Measurements from ENCODE around the gene ATXN2.
A peak's percentile ranks its signal among the peaks of the same experiment; 100 is the strongest.
"Not testable (repeated sequence)": the region's sequence is repeated elsewhere in the genome, so short reads cannot be mapped to it uniquely, and the experiment has no call there.

The ATXN2 gene

GRCh38 chr12:111626230-111626629 is 27.1 kb upstream of the ATXN2 start:
- H3K36me3 ChIP-seq (ENCODE audit: control insufficient read depth in 5 of 5, insufficient read depth in 5 of 5, low read length in 5 of 5): no peaks in the 10 kb centered on the region
- no peak overlapping the region for H3K9ac ChIP-seq (ENCODE audit: low read length in 5 of 5)
- no peaks in the 10 kb centered on the region for H3K4me1 ChIP-seq (ENCODE audit: control insufficient read depth in 5 of 5, insufficient read depth in 5 of 5, low read length in 5 of 5)

DNA sequence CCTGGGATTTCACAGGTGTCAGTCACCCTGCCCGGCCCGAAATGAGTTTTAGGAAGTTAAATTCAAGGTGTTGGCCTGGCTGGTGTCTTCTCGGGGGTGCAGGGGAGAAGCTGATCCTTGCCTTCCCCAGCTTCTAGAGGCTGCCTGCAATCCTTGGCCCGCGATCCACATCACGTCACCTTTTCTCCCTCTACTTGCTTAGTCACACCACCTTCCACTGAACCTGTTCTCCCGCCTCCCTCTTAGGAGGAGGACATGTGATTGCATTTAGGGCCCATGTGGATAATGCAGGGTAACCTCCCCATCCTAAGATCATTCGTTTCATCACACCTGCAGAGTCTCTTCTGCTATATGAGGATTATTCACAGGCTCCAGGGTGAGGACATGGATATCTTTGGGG is 25.4 kb upstream of the ATXN2 start:
- Histone ChIP-seq H3K27ac (ENCODE audit: low read depth, low read length) (no peak overlapping the region), H3K36me3 (ENCODE audit: control insufficient read depth in 5 of 5, insufficient read depth in 5 of 5, low read length in 5 of 5) (no peaks in the 10 kb centered on the region), H3K4me3 (ENCODE audit: low read depth in 1 of 5, low read length in 5 of 5) (no peak overlapping the region), H3K4me1 (ENCODE audit: control insufficient read depth in 5 of 5, insufficient read depth in 5 of 5, low read length in 5 of 5) (no peaks in the 10 kb centered on the region), H3K9ac (ENCODE audit: low read length in 5 of 5) (no peak overlapping the region), H3K9me3 (ENCODE audit: control insufficient read depth in 5 of 5, low read length in 5 of 5) (no peaks in the 10 kb centered on the region), H3K27me3 (ENCODE audit: control insufficient read depth in 5 of 5, insufficient read depth in 4 of 5, low read length in 5 of 5) (no peaks in the 10 kb centered on the region)

More at GRCh38 chr12:111626230-111626629, 27.1 kb upstream of the ATXN2 start:
- no peaks in the 10 kb centered on the region for H3K27me3 ChIP-seq (ENCODE audit: control insufficient read depth in 5 of 5, insufficient read depth in 4 of 5, low read length in 5 of 5)
- no peak overlapping the region for H3K27ac ChIP-seq (ENCODE audit: low read depth, low read length)
- H3K9me3 ChIP-seq (ENCODE audit: control insufficient read depth in 5 of 5, low read length in 5 of 5): no peaks in the 10 kb centered on the region
- H3K4me3 ChIP-seq (ENCODE audit: low read depth in 1 of 5, low read length in 5 of 5): no peak overlapping the region

DNA sequence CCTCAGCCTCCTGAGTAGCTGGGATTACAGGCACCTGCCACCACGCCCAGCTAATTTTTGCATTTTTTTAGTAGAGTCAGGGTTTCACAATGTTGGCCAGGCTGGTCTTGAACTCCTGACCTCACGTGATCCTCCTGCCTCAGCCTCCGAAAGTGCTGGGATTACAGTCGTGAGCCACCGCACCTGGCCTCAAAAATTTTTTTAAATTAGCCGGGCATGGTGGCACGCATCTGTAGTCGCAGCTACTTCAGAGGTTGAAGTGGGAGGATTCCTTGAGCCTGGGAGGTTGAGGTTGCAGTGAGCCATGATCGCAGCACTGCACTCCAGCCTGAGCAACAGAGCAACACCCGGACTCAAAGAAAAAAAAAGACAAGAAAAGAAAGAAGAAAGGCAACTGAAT is 18.7 kb upstream of the ATXN2 start:
- not testable (repeated sequence) for H3K27ac ChIP-seq (ENCODE audit: low read depth, low read length); H3K9ac ChIP-seq (ENCODE audit: low read length in 5 of 5); H3K4me3 ChIP-seq (ENCODE audit: low read depth in 1 of 5, low read length in 5 of 5); H3K4me1 ChIP-seq (ENCODE audit: control insufficient read depth in 5 of 5, insufficient read depth in 5 of 5, low read length in 5 of 5); H3K27me3 ChIP-seq (ENCODE audit: control insufficient read depth in 5 of 5, insufficient read depth in 4 of 5, low read length in 5 of 5); H3K36me3 ChIP-seq (ENCODE audit: control insufficient read depth in 5 of 5, insufficient read depth in 5 of 5, low read length in 5 of 5); H3K9me3 ChIP-seq (ENCODE audit: control insufficient read depth in 5 of 5, low read length in 5 of 5)

GRCh38 chr12:111616177-111616623 is 17.1 kb upstream of the ATXN2 start:
- H3K9me3 ChIP-seq (ENCODE audit: control insufficient read depth in 5 of 5, low read length in 5 of 5): no peaks in the 10 kb centered on the region
- no peaks in the 10 kb centered on the region for H3K27me3 ChIP-seq (ENCODE audit: control insufficient read depth in 5 of 5, insufficient read depth in 4 of 5, low read length in 5 of 5)
- peaks cover 0 to 8% (median 0%) of the 10 kb centered on the region in 5 donors for H3K4me1 ChIP-seq (ENCODE audit: control insufficient read depth in 5 of 5, insufficient read depth in 5 of 5, low read length in 5 of 5)
- H3K36me3 ChIP-seq (ENCODE audit: control insufficient read depth in 5 of 5, insufficient read depth in 5 of 5, low read length in 5 of 5): no peaks in the 10 kb centered on the region
- H3K9ac ChIP-seq (ENCODE audit: low read length in 5 of 5): peak overlapping the region in 1 of 5 donors; percentile 45
- no peak overlapping the region for H3K4me3 ChIP-seq (ENCODE audit: low read depth in 1 of 5, low read length in 5 of 5)
- H3K27ac ChIP-seq (ENCODE audit: low read depth, low read length): no peak overlapping the region

GRCh38 chr12:111607239-111607638 is 8.1 kb upstream of the ATXN2 start:
- H3K27ac ChIP-seq (ENCODE audit: low read depth, low read length): no peak overlapping the region
- no peaks in the 10 kb centered on the region for H3K36me3 ChIP-seq (ENCODE audit: control insufficient read depth in 5 of 5, insufficient read depth in 5 of 5, low read length in 5 of 5)
- H3K4me1 ChIP-seq (ENCODE audit: control insufficient read depth in 5 of 5, insufficient read depth in 5 of 5, low read length in 5 of 5): peaks cover 0 to 3% (median 0%) of the 10 kb centered on the region in 5 donors
- H3K4me3 ChIP-seq (ENCODE audit: low read depth in 1 of 5, low read length in 5 of 5): no peak overlapping the region
- H3K9me3 ChIP-seq (ENCODE audit: control insufficient read depth in 5 of 5, low read length in 5 of 5): no peaks in the 10 kb centered on the region
- no peaks in the 10 kb centered on the region for H3K27me3 ChIP-seq (ENCODE audit: control insufficient read depth in 5 of 5, insufficient read depth in 4 of 5, low read length in 5 of 5)
- H3K9ac ChIP-seq (ENCODE audit: low read length in 5 of 5): no peak overlapping the region

DNA sequence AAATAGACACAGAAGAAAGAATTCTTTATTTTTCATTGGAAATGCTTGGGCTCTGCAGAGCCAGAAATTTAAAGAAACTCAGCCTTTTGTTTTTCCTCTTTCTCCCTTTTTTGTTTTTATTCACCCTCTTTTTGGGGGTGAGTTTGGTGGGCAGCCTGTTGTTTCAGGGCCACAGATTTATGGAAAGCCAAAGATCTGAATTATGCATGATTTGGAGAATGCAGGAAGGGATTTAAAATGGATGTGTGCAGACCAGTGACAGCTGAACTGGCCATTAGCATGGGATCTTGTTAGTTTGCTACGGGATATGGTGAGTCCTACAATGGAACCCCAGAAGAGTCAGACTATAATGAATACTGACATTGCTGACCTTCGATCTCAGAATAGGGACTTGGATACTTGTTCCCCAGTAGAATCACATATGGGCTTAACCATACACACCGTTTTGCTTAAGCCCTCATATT is 7.7 kb upstream of the ATXN2 start:
- H3K27ac ChIP-seq (ENCODE audit: low read depth, low read length): no peak overlapping the region
- peaks cover 0 to 2% (median 0%) of the 10 kb centered on the region in 5 donors for H3K4me1 ChIP-seq (ENCODE audit: control insufficient read depth in 5 of 5, insufficient read depth in 5 of 5, low read length in 5 of 5)
- no peak overlapping the region for H3K9ac ChIP-seq (ENCODE audit: low read length in 5 of 5)
- no peaks in the 10 kb centered on the region for H3K36me3 ChIP-seq (ENCODE audit: control insufficient read depth in 5 of 5, insufficient read depth in 5 of 5, low read length in 5 of 5)
- H3K9me3 ChIP-seq (ENCODE audit: control insufficient read depth in 5 of 5, low read length in 5 of 5): no peaks in the 10 kb centered on the region
- H3K4me3 ChIP-seq (ENCODE audit: low read depth in 1 of 5, low read length in 5 of 5): no peak overlapping the region
- no peaks in the 10 kb centered on the region for H3K27me3 ChIP-seq (ENCODE audit: control insufficient read depth in 5 of 5, insufficient read depth in 4 of 5, low read length in 5 of 5)

DNA sequence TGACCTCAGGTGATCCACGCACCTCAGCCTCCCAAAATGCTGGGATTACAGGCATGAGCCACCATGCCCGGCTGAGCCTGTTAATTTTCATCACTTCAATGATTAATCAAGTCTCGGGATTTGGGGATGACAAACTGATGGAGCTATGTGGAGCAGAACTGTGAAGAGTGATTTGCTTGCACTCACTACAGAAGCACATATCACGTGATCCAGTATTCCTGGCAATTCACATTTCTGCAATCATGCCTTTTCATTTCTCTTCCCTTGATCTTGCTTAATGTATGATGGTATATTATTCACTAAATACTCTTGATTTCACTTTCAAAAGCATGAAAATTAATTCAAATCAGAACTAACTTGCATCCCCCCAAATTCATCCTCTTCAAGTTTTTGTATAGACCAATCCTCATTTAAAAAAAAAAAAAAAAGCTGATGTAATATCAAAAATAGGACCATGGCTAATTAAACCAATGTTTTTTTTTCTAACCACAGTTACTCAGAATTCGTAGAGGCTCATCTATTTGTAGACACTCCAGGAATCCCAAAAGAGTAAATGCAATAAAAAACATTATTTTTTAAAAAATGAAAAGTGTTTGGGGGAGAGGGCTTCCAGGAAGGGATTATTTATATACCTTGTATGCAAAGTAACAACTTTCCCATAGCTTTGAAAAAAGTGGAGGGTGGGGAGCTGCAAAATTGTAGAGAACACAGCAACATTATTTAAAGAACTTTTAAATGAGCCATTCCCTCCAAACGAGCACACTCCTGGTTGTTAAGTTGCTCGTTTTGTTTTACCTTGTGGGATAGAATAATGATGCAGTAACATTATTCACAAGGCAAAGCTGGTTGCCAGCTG is 7.0 kb upstream of the ATXN2 start:
- Histone ChIP-seq H3K4me3 (ENCODE audit: low read depth in 1 of 5, low read length in 5 of 5) (no peak overlapping the region), H3K27me3 (ENCODE audit: control insufficient read depth in 5 of 5, insufficient read depth in 4 of 5, low read length in 5 of 5) (no peaks in the 10 kb centered on the region), H3K9me3 (ENCODE audit: control insufficient read depth in 5 of 5, low read length in 5 of 5) (no peaks in the 10 kb centered on the region), H3K27ac (ENCODE audit: low read depth, low read length) (no peak overlapping the region), H3K9ac (ENCODE audit: low read length in 5 of 5) (no peak overlapping the region), H3K36me3 (ENCODE audit: control insufficient read depth in 5 of 5, insufficient read depth in 5 of 5, low read length in 5 of 5) (no peaks in the 10 kb centered on the region), H3K4me1 (ENCODE audit: control insufficient read depth in 5 of 5, insufficient read depth in 5 of 5, low read length in 5 of 5) (no peaks in the 10 kb centered on the region)

DNA sequence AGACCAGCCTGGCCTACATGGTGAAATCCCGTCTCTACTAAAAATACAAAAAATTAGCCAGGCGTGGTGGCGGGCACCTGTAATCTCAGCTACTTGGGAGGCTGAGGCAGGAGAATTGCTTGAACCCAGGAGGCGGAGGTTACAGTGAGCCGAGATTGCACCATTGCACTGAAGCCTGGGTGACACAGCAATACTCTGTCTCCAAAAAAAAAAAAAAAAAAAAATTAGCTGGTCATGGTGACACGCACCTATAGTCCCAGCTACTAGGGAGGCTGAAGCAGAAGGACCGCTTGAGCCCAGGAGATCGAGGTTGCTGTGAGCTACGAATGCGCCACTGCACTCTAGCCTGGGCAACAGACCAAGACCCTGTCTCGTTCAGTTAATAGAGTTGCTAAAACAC is 3.7 kb upstream of the ATXN2 start:
- H3K4me1 ChIP-seq (ENCODE audit: control insufficient read depth in 5 of 5, insufficient read depth in 5 of 5, low read length in 5 of 5): peaks cover 3 to 12% (median 9%) of the 10 kb centered on the region in 5 donors
- H3K27ac ChIP-seq (ENCODE audit: low read depth, low read length); H3K9me3 ChIP-seq (ENCODE audit: control insufficient read depth in 5 of 5, low read length in 5 of 5); H3K36me3 ChIP-seq (ENCODE audit: control insufficient read depth in 5 of 5, insufficient read depth in 5 of 5, low read length in 5 of 5); H3K27me3 ChIP-seq (ENCODE audit: control insufficient read depth in 5 of 5, insufficient read depth in 4 of 5, low read length in 5 of 5); H3K4me3 ChIP-seq (ENCODE audit: low read depth in 1 of 5, low read length in 5 of 5); H3K9ac ChIP-seq (ENCODE audit: low read length in 5 of 5): not testable (repeated sequence)

DNA sequence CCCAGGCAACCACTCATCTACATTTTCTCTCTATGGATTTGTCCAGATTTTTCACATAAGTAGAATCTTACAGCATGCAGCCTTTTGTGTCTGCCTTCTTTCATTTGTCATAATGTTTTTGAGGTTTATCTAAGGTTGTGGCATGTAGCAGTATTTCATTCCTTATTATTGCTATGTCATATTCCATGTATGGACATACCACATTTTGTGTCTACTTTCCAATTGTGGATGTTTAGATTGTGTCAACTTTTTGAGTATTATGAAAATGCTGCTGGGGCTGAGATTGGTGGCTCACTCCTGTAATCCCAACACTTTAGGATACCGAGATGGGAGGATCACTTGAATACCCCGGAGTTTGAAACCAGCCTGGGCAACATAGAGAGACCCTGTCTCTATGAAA is 3.2 kb upstream of the ATXN2 start:
- H3K4me3 ChIP-seq (ENCODE audit: low read depth in 1 of 5, low read length in 5 of 5): no peak overlapping the region
- no peaks in the 10 kb centered on the region for H3K9me3 ChIP-seq (ENCODE audit: control insufficient read depth in 5 of 5, low read length in 5 of 5)
- no peaks in the 10 kb centered on the region for H3K36me3 ChIP-seq (ENCODE audit: control insufficient read depth in 5 of 5, insufficient read depth in 5 of 5, low read length in 5 of 5)
- no peaks in the 10 kb centered on the region for H3K27me3 ChIP-seq (ENCODE audit: control insufficient read depth in 5 of 5, insufficient read depth in 4 of 5, low read length in 5 of 5)
- peaks cover 3 to 17% (median 12%) of the 10 kb centered on the region in 5 donors for H3K4me1 ChIP-seq (ENCODE audit: control insufficient read depth in 5 of 5, insufficient read depth in 5 of 5, low read length in 5 of 5)
- no peak overlapping the region for H3K27ac ChIP-seq (ENCODE audit: low read depth, low read length)
- no peak overlapping the region for H3K9ac ChIP-seq (ENCODE audit: low read length in 5 of 5)

DNA sequence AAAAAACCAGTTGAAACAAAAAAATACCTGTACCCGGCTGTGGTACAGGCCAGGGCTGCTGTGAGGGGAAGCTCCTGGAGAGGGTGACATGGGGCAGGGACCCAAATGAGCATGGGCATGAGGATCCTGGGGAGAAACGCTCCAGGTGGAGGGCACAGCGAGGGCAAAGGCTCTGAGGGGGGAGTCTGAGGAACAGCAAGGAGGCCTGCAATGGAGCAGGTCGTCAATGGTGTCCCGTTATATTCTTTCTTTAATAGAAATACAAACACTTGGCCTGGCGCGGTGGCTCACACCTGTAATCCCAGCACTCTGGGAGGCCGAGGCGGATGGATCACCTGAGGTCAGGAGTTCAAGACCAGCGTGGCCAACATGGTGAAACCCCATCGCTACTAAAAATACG is 1.9 kb upstream of the ATXN2 start:
- H3K9me3 ChIP-seq (ENCODE audit: control insufficient read depth in 5 of 5, low read length in 5 of 5); H3K9ac ChIP-seq (ENCODE audit: low read length in 5 of 5); H3K36me3 ChIP-seq (ENCODE audit: control insufficient read depth in 5 of 5, insufficient read depth in 5 of 5, low read length in 5 of 5); H3K27ac ChIP-seq (ENCODE audit: low read depth, low read length); H3K4me3 ChIP-seq (ENCODE audit: low read depth in 1 of 5, low read length in 5 of 5); H3K27me3 ChIP-seq (ENCODE audit: control insufficient read depth in 5 of 5, insufficient read depth in 4 of 5, low read length in 5 of 5): not testable (repeated sequence)
- H3K4me1 ChIP-seq (ENCODE audit: control insufficient read depth in 5 of 5, insufficient read depth in 5 of 5, low read length in 5 of 5): peaks cover 5 to 31% (median 25%) of the 10 kb centered on the region in 5 donors

Data from subcutaneous abdominal adipose tissue (tissue), 5 donors.